ENCODE data around the gene PEX14.

Gene PEX14

DNA sequence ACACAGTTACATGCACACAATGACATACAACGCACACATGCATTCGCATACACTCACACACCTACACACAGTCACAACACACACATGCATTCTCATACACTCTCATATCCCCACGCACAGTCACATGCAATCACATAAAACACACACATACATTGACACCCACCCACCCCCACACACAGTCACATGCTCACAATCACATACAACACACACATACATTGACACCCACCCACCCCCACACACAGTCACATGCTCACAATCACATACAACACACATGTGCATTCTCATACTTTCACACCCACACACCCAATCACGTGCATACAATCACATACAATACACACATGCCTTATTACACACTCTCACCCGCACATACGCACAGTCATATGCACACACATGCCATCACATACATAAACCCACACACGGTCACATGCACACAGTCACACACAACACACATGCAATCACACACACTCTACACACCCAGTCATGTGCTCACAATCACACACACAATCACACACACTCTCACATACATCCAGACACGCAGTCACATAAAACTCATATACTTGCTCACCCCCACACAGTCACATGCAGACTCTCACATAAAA is 187.4 kb downstream of the PEX14 start:
- H3K4me3 Mint-ChIP-seq = no peak overlapping the region
- H3K36me3 Mint-ChIP-seq (ENCODE audit: low read depth) = no peaks in the 10 kb centered on the region
- TF ChIP-seq, protein P1, sequence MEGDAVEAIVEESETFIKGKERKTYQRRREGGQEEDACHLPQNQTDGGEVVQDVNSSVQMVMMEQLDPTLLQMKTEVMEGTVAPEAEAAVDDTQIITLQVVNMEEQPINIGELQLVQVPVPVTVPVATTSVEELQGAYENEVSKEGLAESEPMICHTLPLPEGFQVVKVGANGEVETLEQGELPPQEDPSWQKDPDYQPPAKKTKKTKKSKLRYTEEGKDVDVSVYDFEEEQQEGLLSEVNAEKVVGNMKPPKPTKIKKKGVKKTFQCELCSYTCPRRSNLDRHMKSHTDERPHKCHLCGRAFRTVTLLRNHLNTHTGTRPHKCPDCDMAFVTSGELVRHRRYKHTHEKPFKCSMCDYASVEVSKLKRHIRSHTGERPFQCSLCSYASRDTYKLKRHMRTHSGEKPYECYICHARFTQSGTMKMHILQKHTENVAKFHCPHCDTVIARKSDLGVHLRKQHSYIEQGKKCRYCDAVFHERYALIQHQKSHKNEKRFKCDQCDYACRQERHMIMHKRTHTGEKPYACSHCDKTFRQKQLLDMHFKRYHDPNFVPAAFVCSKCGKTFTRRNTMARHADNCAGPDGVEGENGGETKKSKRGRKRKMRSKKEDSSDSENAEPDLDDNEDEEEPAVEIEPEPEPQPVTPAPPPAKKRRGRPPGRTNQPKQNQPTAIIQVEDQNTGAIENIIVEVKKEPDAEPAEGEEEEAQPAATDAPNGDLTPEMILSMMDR (IDR thresholded peaks at IDR 0.05; ENCODE audit: unreplicated experiment in 3 of 3) = no peak
- H3K27me3 Mint-ChIP-seq (ENCODE audit: low read depth) = peaks cover 21% of the 10 kb centered on the region
- no peaks in the 10 kb centered on the region for H3K9me3 Mint-ChIP-seq
- H3K4me1 Mint-ChIP-seq = peaks cover 21% of the 10 kb centered on the region
- H3K27ac Mint-ChIP-seq = no peak overlapping the region

DNA sequence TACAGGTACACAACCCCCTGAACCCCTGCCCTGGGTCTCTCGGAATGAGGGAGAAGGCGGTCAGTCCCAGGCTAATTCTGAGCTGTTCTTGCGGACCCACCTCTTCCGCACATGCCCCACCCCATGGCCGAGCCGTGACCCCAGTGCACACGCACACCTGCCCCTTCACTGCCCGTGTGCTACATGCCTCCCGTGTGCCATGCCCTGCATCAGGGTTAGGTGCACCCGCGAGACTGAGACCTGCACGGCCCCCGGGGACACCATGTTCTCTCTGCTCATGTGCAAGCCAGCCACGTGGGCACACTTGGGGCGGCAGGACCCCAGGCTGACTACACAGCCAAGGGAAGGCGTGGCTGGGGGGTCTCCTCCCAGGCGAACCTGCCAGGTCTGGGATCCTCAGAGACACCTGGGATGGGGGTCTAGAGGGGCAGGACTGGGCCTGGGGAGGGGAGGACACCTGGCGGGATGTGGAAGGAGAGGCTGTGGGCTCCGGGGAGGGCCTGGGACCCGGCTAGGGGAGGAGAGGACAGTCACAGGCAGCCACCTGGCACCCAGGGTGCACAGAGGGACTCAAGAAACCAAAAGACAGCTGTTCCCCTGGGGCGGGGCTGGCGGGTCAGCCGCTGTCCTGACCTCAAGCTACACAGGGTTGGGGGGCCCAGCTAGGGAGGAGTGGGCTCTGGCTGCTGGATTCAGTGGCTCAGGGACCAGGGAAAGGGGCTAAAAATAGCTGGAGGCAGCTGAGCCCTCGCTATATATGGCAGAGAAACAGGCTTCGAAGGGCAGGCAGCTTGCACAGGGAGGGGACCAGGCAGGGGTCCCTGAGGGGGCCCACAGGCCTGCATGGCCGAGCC is 188.3 kb downstream of the PEX14 start:
- Mint-ChIP-seq H3K4me1 (peaks cover 23% of the 10 kb centered on the region), H3K36me3 (ENCODE audit: low read depth) (no peaks in the 10 kb centered on the region), H3K4me3 (no peak overlapping the region), H3K27ac (no peak overlapping the region), H3K27me3 (ENCODE audit: low read depth) (peaks cover 22% of the 10 kb centered on the region), H3K9me3 (no peaks in the 10 kb centered on the region)
- TF ChIP-seq, protein P1 (IDR thresholded peaks at IDR 0.05; ENCODE audit: unreplicated experiment in 3 of 3) = no peak

DNA sequence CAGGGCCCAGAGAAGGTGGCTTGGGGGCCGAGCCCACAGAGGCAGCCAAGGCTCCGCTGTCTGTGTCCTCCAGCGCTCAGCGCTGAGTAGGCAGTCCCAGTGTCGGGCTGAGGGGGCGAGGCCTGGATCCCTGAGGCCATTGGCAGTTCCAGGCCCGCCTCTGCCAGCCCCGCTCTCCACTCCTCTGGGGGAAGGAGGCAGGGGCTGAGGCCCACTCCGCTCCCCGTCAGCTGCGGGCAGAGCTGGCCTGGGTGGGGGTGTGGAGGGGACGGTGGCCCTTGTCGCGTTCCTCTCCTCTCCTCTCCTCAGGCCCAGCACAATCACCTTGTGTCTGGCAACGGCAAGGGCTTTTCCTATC is 188.9 kb downstream of the PEX14 start:
- TF ChIP-seq, protein P1 (IDR thresholded peaks at IDR 0.05; ENCODE audit: unreplicated experiment in 3 of 3) = no peak
- no peak overlapping the region for H3K4me3 Mint-ChIP-seq
- H3K9me3 Mint-ChIP-seq = no peaks in the 10 kb centered on the region
- peaks cover 22% of the 10 kb centered on the region for H3K27me3 Mint-ChIP-seq (ENCODE audit: low read depth)
- peaks cover 29% of the 10 kb centered on the region for H3K4me1 Mint-ChIP-seq
- H3K27ac Mint-ChIP-seq = peak overlapping the region in 2 of 3 experiments; percentile 48 to 51
- H3K36me3 Mint-ChIP-seq (ENCODE audit: low read depth) = no peaks in the 10 kb centered on the region

DNA sequence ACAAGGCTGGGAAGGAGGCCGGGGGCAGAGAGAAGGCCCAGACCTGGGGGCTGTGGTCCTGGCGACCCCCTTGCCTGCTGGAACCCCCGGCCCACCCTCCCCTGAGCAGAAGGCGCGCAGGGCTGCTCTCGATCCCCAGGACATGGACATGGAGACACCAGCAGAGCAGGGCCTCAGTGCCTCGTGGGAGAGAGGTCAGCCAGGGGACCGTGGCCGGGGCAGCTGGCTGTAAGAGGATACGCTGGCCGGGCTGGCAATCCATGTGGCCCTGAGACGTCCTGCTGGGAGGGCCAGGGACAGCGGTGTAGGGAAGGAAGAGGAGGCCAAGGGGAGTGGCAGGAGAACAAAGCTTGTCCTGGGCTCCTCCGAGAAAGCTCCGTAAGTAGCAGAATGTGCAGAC is 189.5 kb downstream of the PEX14 start:
- Mint-ChIP-seq H3K27ac (peak overlapping the region in 1 of 3 experiments; percentile 48), H3K4me3 (no peak overlapping the region), H3K9me3 (no peaks in the 10 kb centered on the region), H3K36me3 (ENCODE audit: low read depth) (no peaks in the 10 kb centered on the region), H3K4me1 (peaks cover 32% of the 10 kb centered on the region), H3K27me3 (ENCODE audit: low read depth) (peaks cover 21% of the 10 kb centered on the region)
- TF ChIP-seq, protein P1 (IDR thresholded peaks at IDR 0.05; ENCODE audit: unreplicated experiment in 3 of 3) = no peak

DNA sequence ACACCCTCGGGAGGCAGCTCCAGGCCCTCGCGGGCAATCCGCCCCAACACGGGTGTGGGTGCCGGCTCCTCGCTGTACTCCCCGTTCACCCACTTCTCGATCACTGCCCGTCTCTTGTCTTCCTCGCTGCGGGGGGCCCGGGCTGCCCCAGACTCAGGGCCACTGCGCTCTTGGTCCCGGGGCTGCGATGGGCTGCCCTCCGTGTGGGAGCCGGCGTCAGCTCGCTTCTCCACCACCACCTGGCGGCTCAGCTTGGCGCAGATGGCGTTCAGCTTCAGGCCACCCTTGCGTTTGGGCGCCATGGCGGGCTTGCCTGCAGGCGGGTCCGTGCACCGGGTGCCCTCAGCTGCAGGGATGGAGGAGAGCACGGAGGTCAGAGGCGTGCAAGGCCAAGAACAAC is 190.5 kb downstream of the PEX14 start:
- Mint-ChIP-seq H3K9me3 (no peaks in the 10 kb centered on the region), H3K36me3 (ENCODE audit: low read depth) (no peaks in the 10 kb centered on the region), H3K4me3 (no peak overlapping the region), H3K4me1 (peaks cover 37% of the 10 kb centered on the region), H3K27ac (no peak overlapping the region), H3K27me3 (ENCODE audit: low read depth) (peaks cover 18% of the 10 kb centered on the region)
- TF ChIP-seq, protein P1 (IDR thresholded peaks at IDR 0.05; ENCODE audit: unreplicated experiment in 3 of 3) = no peak
